Osteoblast (primary cell): Measurements from ENCODE around the gene P2RX1. TPM values are rescaled to one million over a fixed set of nuclear protein-coding genes. Genes with fewer than 3 reads are reported as not detected.
A peak's percentile ranks its signal among the peaks of the same experiment; 100 is the strongest.

Source experiments
- DNase-seq: peaks from one replicate; pipeline ENCODE4 v3.0.0; 2011; ENCODE audit warnings: low spot score, mixed read lengths; ENCODE audit not compliant: insufficient read length; ENCODE audit errors: missing footprints
- H2AFZ ChIP-seq: 2 replicates; pipeline ENCODE4 v1.6.0; 2011; ENCODE audit warnings: mild to moderate bottlenecking, low read length
- H3K27ac ChIP-seq: 2 replicates; pipeline ENCODE4 v1.5.1; 2011; ENCODE audit warnings: mild to moderate bottlenecking, low read depth, low read length, moderate library complexity
- H3K27me3 ChIP-seq: 2 replicates; pipeline ENCODE4 v1.6.0; 2012; ENCODE audit warnings: mild to moderate bottlenecking, control low read depth, inconsistent platforms, low read length, moderate library complexity; ENCODE audit not compliant: insufficient read depth
- H3K36me3 ChIP-seq: 2 replicates; pipeline ENCODE4 v1.5.1; 2011; ENCODE audit warnings: mild to moderate bottlenecking, low read length, control low read depth, moderate library complexity; ENCODE audit not compliant: insufficient read depth
- H3K4me1 ChIP-seq: 2 replicates; pipeline ENCODE4 v1.5.1; 2011; ENCODE audit warnings: mild to moderate bottlenecking, low read length, control low read depth, moderate library complexity; ENCODE audit not compliant: insufficient read depth
- H3K4me2 ChIP-seq: 2 replicates; pipeline ENCODE4 v1.6.0; 2011; ENCODE audit warnings: mild to moderate bottlenecking, low read length; ENCODE audit not compliant: insufficient read depth
- H3K4me3 ChIP-seq: fragments of 200-600 bp; sonication (generic); 3 replicates; pipeline ENCODE4 v1.5.1; 2012; ENCODE audit warnings: mild to moderate bottlenecking, low read length, inconsistent platforms; ENCODE audit not compliant: insufficient read depth
- H3K79me2 ChIP-seq: 2 replicates; pipeline ENCODE4 v1.6.0; 2012; ENCODE audit warnings: mild to moderate bottlenecking, low read length, control low read depth, inconsistent platforms; ENCODE audit not compliant: insufficient read depth
- H3K9me3 ChIP-seq: 2 replicates; pipeline ENCODE4 v1.5.1; 2011; ENCODE audit warnings: low read depth, low read length, control low read depth
- H4K20me1 ChIP-seq: 2 replicates; pipeline ENCODE4 v1.6.0; 2012; ENCODE audit warnings: mild to moderate bottlenecking, low read length, control low read depth; ENCODE audit not compliant: insufficient read depth
- total RNA-seq: library from RNA; depleted of rRNA; stranded (reverse); fragments of >200 nt; gene quantifications from 2 replicates; pipeline ENCODE4 v1.2.3, GENCODE V29; 2012
- TF ChIP-seq, protein P1 (sequence below): IDR thresholded peaks from 2 replicates; pipeline ENCODE4 v1.5.1; 2011; ENCODE audit warnings: mild to moderate bottlenecking, low read depth, low read length, moderate library complexity; ENCODE audit errors: extremely low read depth

Gene P2RX1
- total RNA-seq, 1 donor = not detected

DNA sequence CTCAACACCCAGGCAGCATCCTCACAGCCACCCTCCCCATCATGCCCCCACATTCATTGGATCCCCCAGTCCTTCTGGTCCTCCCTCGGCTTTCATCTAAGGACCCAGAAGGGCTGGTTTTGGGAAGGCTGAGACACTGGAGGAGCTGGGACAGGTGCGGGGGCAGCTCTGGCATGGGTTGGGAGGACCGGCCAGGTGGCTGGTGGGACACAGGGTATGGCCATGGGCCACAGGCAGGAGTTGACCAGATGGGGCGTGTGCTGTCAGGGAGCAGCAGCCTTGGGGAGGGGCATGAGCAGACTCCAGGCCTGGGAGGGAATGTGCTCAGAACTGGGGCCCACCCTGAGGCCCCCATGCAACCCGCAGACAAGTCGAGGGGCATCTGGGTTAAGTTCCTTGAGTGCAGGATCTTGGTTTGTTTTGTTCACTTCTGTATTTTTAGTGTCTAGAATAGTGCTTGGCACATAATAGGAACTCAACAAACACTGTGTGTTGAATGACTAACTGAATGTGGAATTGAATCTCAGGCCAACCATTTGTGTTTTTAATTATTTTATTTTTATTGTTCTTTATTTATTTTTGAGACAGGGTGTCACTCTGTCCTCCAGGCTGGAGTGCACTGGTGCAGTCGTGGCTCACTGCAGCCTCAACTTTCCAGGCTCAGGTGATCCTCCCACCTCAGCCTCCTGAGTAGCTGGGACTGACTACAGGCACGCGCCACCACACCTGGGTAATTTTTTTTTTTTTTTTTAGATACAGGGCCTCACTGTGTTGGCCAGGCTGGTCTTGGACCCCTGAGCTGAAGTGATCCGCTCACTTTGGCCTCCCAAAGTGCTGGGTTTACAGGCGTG, 5.6 kb downstream of the P2RX1 start:
- Histone ChIP-seq H3K27ac (no peak overlapping the region), H4K20me1 (no peaks in the 10 kb centered on the region), H3K9me3 (no peaks in the 10 kb centered on the region), H3K79me2 (no peaks in the 10 kb centered on the region), H3K4me1 (no peaks in the 10 kb centered on the region), H3K36me3 (no peaks in the 10 kb centered on the region), H3K4me3 (no peak overlapping the region), H3K27me3 (no peaks in the 10 kb centered on the region), H3K4me2 (no peak overlapping the region), H2AFZ (no peak overlapping the region)
- TF ChIP-seq, protein P1, sequence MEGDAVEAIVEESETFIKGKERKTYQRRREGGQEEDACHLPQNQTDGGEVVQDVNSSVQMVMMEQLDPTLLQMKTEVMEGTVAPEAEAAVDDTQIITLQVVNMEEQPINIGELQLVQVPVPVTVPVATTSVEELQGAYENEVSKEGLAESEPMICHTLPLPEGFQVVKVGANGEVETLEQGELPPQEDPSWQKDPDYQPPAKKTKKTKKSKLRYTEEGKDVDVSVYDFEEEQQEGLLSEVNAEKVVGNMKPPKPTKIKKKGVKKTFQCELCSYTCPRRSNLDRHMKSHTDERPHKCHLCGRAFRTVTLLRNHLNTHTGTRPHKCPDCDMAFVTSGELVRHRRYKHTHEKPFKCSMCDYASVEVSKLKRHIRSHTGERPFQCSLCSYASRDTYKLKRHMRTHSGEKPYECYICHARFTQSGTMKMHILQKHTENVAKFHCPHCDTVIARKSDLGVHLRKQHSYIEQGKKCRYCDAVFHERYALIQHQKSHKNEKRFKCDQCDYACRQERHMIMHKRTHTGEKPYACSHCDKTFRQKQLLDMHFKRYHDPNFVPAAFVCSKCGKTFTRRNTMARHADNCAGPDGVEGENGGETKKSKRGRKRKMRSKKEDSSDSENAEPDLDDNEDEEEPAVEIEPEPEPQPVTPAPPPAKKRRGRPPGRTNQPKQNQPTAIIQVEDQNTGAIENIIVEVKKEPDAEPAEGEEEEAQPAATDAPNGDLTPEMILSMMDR = no peak
- no peak for DNase-seq

DNA sequence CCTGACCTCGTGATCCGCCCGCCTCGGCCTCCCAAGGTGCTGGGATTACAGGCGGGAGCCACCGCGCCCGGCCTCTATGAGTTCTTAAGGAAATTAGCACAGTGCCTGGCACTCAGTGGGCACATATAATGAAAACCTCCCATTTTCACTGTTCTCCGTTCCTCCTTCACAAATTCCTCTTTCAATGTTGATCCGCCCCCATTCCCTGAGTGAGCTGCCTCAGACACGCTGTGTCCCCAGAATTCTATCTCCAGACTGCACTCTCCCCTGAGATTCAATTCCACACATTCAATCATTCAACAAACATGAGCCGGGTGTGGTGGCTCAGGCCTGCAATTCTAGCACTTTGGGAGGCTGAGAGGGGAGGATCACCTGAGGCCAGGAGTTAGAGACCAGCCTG, 7.0 kb downstream of the P2RX1 start:
- Histone ChIP-seq H3K4me2 (no peak overlapping the region), H3K4me1 (no peaks in the 10 kb centered on the region), H3K9me3 (no peaks in the 10 kb centered on the region), H3K27ac (no peak overlapping the region), H2AFZ (no peak overlapping the region), H3K79me2 (no peaks in the 10 kb centered on the region), H3K36me3 (no peaks in the 10 kb centered on the region), H4K20me1 (no peaks in the 10 kb centered on the region), H3K27me3 (no peaks in the 10 kb centered on the region), H3K4me3 (no peak overlapping the region)
- TF ChIP-seq, protein P1 = no peak
- DNase-seq = no peak

DNA sequence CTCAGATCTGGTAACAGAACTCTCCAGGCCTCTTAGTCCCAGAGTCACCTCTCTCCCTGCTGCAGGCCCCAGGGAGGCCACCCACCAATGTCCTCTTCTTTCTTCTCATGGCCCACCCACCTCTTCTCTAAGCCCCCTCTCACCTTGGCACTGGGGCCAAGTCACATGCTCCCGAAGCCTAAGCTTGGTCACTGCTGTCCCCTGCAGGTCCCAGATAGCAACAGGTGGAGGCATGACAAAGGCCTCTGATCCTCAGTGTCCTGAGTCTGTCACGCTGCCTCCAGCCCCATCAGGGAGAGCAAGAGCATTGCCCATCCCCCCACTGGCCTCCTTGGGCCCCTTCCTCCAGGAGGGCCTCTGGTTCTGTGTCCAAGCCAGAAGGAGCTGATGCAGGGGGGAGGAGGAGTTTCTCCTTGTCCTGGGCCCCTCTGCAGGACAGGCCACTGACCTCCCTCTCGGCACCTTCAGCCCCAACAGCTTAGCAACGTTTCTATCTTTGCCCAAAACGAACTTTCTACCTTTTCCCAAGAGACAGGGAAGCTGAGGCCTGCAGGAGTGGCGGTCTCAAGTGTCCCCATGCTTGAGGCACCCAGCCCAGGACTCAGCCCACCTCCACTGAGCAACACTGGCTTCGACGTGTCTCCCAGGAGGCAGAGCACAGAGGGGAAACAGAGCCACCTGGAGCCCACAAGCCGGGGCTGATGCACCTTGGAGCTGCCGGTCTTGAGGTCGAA, 8.6 kb downstream of the P2RX1 start:
- Histone ChIP-seq H3K9me3 (no peaks in the 10 kb centered on the region), H4K20me1 (no peaks in the 10 kb centered on the region), H3K27ac (no peak overlapping the region), H3K36me3 (no peaks in the 10 kb centered on the region), H3K4me3 (no peak overlapping the region), H3K4me1 (no peaks in the 10 kb centered on the region), H3K79me2 (no peaks in the 10 kb centered on the region), H2AFZ (no peak overlapping the region), H3K27me3 (no peaks in the 10 kb centered on the region), H3K4me2 (no peak overlapping the region)
- DNase-seq = no peak
- TF ChIP-seq, protein P1 = peak; percentile 11

DNA sequence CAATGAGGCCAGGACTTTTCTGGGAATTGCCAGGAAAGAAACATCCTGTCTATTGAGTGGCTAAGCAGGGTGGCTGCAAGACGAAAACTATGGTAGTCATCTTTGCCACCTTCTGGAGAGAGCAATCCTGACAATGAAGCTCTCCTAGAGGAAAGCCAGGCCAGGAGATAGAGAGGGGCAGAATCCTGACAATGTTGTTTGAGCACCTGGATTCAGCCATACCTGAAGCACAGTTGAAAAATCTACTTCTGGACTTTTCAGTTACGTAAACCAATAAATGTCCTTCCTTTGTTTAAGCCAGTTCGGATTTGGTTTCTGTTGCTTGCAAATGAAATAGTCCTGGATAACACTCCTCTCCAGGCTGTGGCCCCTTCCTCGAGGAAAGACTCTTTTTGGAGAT, 9.4 kb downstream of the P2RX1 start:
- Histone ChIP-seq H2AFZ (no peak overlapping the region), H3K4me3 (no peak overlapping the region), H3K27me3 (no peaks in the 10 kb centered on the region), H3K27ac (no peak overlapping the region), H3K36me3 (no peaks in the 10 kb centered on the region), H4K20me1 (no peaks in the 10 kb centered on the region), H3K9me3 (no peaks in the 10 kb centered on the region), H3K4me1 (no peaks in the 10 kb centered on the region), H3K4me2 (no peak overlapping the region), H3K79me2 (no peaks in the 10 kb centered on the region)
- DNase-seq = no peak
- TF ChIP-seq, protein P1 = no peak
